LNCaP clone FGC (cell line): Measurements from ENCODE around the gene NBR1.
"Not testable (repeated sequence)": the region's sequence is repeated elsewhere in the genome, so short reads cannot be mapped to it uniquely, and the experiment has no call there.

Experiments used
- DNase-seq: peaks from one replicate; pipeline ENCODE4 v3.0.0-alpha.2; 2011; ENCODE audit warnings: low read depth
- H3K4me3 ChIP-seq: 2 replicates; pipeline ENCODE4 v1.5.1; 2011; ENCODE audit warnings: mild to moderate bottlenecking, low read depth, low read length, control low read depth
- CTCF ChIP-seq: IDR thresholded peaks from 2 replicates; pipeline ENCODE4 v1.5.1; 2012; ENCODE audit warnings: mild to moderate bottlenecking; ENCODE audit not compliant: control insufficient read depth, insufficient read depth; ENCODE audit errors: extremely low read depth

NBR1 gene

GRCh38 chr17:43143201-43143600 is 27.8 kb upstream of the NBR1 start:
- no peak for DNase-seq
- no peak for TF ChIP-seq CTCF
- H3K4me3 ChIP-seq = no peak overlapping the region

GRCh38 chr17:43146649-43147048 is 24.4 kb upstream of the NBR1 start:
- H3K4me3 ChIP-seq = no peak overlapping the region
- DNase-seq = no peak
- TF ChIP-seq CTCF = no peak

GRCh38 chr17:43151880-43152456 is 19.0 kb upstream of the NBR1 start:
- TF ChIP-seq CTCF = no peak
- DNase-seq = no peak
- H3K4me3 ChIP-seq = no peak overlapping the region

GRCh38 chr17:43153197-43153835 is 17.7 kb upstream of the NBR1 start:
- not testable (repeated sequence) for H3K4me3 ChIP-seq, DNase-seq

- no peak for TF ChIP-seq CTCF
- no peak overlapping the region for H3K4me3 ChIP-seq
- no peak for DNase-seq
Observed at GRCh38 chr17:43155666-43156065, 15.3 kb upstream of the NBR1 start.

GRCh38 chr17:43159232-43159631 is 11.8 kb upstream of the NBR1 start:
- H3K4me3 ChIP-seq, DNase-seq: not testable (repeated sequence)

GRCh38 chr17:43159957-43160356 is 11.1 kb upstream of the NBR1 start:
- not testable (repeated sequence) for DNase-seq, H3K4me3 ChIP-seq

- DNase-seq = not testable (repeated sequence)
Observed at GRCh38 chr17:43165971-43166370, 5.0 kb upstream of the NBR1 start.

GRCh38 chr17:43169561-43170139 is 1.4 kb upstream of the NBR1 start:
- TF ChIP-seq CTCF = no peak
- peak; percentile 58 for DNase-seq

More at GRCh38 chr17:43165971-43166370, 5.0 kb upstream of the NBR1 start:
- H3K4me3 ChIP-seq = not testable (repeated sequence)

More at GRCh38 chr17:43169561-43170139, 1.4 kb upstream of the NBR1 start:
- peak overlapping the region; percentile 84 for H3K4me3 ChIP-seq
